GM19455 (cell line): ENCODE measurements around the gene PKLR.
"Not testable (repeated sequence)": the region's sequence is repeated elsewhere in the genome, so short reads cannot be mapped to it uniquely, and the experiment has no call there.

Experiments
- ATAC-seq: cut with Tn5 transposase; IDR thresholded peaks from one replicate; pipeline ENCODE4 v1.9.1; 2021; ENCODE audit not compliant: unreplicated experiment

The PKLR gene

DNA sequence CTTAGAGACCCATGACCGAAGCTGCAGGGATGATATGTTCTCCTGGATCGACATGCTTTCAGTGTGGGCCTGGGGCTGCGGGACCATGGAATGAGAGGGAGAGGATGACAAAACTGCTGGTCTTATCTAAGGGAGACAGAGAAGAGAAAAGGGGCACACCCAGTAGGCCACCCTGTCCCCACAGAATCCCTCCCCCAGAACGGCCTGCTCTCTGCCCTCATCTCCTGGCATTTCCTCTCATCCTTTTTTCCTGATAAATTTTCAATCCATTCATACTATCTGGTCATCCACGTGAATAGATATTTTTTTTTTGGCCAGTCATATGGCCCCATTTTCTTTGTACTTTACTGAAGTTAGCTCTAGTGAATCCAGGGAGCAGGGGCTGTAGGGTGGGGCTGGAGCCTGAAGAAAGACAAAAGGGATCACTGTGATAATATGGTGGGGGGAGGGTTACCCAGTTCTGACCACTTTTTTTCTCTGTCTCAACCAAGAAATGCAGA is at the start of gene PKLR:
PKLR (minus strand) TSS at position 97 of the 500 bp plus-strand sequence; CDS start at position 54, 43 bp downstream.
- ATAC-seq = no peak

DNA sequence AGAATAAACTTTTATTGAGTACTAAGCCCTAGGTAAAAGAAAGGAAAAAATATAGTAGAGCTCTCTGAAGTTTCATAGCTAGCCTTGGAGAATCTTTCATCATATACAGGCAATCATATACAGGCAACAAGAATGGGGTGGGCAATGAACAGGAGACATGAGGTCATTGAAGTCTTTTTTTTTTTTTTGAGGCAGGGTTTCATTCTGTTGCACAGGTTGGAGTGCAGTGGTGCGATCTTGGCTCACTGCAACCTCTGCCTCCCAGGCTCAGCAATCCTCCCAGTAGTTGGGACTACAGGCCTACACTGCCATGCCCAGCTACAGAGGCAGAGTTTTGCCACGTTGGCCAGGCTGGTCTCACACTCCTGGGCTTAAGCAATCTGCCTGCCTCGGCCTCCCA is 41.6 kb upstream of the PKLR start:
- no peak for ATAC-seq

DNA sequence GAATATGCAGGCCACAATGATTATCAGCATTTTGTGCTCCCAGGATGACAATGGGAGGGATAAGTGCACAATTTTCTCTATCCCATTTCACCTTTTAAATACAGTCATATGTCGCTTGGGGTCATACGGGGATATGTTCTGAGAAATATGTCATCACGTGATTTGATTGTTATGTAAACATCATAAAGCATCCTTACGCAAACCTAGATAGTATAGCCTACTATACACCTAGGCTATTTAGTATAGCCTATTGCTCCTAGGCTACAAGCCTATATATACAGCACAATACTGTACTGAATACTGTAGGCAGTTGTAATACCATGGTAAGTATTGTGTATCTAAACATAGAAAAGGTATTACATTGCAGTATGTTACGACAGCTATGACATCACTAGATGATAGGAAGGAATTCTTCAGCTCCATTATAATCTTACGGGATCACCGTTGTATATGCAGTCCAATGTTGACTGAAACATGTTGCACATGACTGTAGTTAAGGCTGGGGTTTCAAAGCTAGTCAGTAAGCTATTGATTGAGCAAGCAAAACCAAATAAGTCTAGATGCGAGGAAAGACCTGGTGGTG is 38.4 kb upstream of the PKLR start:
- no peak for ATAC-seq

GRCh38 chr1:155334962-155335361 is 33.7 kb upstream of the PKLR start:
- ATAC-seq = no peak

GRCh38 chr1:155329980-155330598 is 28.9 kb upstream of the PKLR start:
- ATAC-seq = no peak

GRCh38 chr1:155328856-155329255 is 27.6 kb upstream of the PKLR start:
- not testable (repeated sequence) for ATAC-seq

GRCh38 chr1:155327981-155328380 is 26.7 kb upstream of the PKLR start:
- no peak for ATAC-seq

- no peak for ATAC-seq
These were observed 25.4 kb upstream of the PKLR start for GRCh38 chr1:155326631-155327037.

- ATAC-seq = no peak
These were observed 24.8 kb upstream of the PKLR start for GRCh38 chr1:155326020-155326526.

DNA sequence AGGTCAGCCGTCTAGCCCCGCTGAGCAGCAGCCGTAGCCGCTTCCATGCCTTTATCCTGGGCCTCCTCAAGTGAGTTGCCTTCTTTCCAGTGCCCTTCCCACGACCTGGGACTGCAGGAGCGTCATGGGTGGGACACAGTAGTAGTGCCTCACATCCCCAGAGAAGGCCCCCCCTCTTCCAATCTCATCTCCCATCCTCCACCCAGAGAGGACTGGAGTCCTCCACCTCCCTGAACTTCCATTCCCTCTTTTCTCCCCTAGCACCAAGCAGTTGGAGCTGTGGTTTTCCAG is 24.3 kb upstream of the PKLR start:
- ATAC-seq = no peak

DNA sequence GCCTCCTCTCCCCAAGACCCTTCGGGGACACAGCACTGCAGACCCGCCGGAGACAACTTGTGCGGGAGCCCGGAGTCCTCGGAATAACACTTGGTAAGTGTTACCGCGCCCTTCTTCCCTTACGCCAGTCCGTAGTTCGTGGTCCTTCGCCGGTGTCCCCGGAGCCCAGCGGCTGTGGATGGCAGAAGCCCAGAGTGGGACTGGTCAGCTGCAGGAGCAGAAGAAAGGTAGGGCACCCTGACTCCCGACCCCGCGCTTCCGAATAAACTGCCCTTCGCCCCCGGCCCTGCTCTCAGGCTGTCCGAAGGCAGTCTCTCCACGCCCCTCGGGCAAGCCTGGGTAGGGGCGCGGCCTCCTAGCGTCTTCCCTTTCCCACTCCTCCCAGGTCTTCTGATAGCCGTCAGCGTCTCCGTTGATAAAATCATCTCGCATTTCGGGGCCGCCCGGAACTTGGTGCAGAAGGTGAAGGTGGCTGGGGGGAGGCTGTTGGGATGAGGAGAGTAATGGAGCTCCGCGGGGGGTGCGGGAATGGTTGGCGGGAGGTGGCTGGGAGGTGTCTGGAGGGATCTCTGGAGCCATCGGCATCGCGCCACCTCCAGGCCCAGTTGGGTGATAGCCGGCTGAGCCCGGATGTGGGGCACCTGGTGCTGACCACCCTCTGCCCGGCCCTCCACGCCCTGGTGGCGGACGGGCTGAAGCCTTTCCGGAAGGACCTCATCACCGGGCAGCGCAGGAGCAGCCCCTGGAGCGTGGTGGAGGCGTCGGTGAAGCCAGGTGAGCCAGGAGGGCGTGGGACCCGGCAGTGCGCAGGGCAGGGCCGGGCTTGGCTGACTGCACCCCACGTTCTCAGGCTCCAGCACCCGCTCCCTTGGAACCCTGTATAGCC is 23.7 kb upstream of the PKLR start:
- ATAC-seq = no peak

GRCh38 chr1:155324037-155324716 is 22.9 kb upstream of the PKLR start:
- peak; percentile 53 for ATAC-seq

GRCh38 chr1:155323729-155324036 is 22.4 kb upstream of the PKLR start:
- peak; percentile 44 for ATAC-seq

- ATAC-seq = peak; percentile 44
These were observed 21.9 kb upstream of the PKLR start for GRCh38 chr1:155322953-155323728.

DNA sequence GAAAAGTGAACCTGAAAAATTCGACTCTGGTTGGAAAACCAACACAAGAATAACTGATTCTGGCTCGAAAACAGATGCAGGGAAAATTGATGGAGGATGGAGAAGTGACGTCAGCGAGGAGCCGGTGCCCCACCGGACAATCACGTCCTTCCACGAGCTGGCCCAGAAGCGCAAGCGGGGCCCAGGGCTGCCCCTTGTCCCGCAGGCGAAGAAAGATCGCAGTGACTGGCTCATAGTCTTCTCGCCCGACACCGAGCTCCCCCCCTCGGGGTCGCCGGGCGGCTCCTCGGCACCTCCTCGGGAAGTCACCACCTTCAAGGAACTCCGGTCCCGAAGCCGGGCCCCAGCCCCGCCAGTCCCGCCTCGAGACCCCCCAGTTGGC is 21.3 kb upstream of the PKLR start:
- no peak for ATAC-seq

GRCh38 chr1:155321639-155322503 is 20.6 kb upstream of the PKLR start:
- no peak for ATAC-seq

DNA sequence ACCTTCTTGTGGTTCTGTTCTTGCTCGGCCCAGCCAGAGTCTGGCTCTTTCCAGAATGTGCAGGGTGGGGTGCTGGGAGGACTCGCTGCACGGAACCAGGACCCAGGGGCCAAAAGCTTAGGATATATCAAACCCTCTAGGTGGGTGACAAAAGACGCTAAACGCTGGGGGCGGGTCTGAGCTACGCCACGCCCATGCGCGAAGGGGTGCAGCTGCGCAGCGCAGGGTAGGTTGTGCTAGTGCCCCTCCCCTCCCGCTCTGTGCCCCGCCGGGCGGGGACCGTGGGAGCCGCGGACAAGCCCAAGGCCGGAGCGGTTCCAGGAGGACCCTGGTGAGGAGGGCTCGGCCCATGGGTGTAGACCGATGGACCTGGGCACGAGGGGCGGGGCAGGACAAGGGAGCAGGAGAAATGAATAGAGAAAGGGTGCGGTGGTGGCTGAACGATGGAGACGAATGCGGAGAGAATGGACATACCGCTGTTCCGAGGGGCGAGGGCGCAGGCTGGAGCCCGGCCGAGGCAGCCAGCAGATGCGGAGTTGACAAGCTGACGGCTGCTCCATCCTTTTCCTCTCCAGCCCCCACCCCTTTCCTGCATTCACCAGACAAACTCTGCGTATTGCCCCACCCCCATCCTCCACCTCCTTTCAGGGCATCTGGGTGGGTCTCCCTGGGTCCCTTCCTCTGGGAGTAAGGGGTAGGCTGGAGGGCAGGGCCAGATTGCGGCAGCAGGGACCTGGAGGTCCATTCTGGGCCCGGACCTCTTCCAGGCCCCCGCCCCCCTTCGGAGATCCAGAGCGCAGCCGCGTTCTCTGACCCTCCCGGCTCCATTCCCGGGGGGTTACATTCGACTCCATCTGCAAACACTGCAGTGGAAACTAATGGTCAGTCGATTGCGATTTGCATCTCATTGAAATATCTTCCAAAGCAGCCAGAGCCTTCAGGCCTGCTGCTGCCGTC is 19.7 kb upstream of the PKLR start, which contains the start of gene RUSC1:
RUSC1 (plus strand) TSS at position 234 of the 957 bp plus-strand sequence. CDS start 880 bp downstream, outside the sequence.
- ATAC-seq = no peak

- no peak for ATAC-seq
These were observed 19.0 kb upstream of the PKLR start for GRCh38 chr1:155320252-155320651.
